GM19035 (cell line): ENCODE data around the gene CHST4.
"Not testable (repeated sequence)": the region's sequence is repeated elsewhere in the genome, so short reads cannot be mapped to it uniquely, and the experiment has no call there.

ENCODE experiments used
- ATAC-seq: cut with Tn5 transposase; IDR thresholded peaks from one replicate; pipeline ENCODE4 v1.9.1; 2021; ENCODE audit not compliant: unreplicated experiment

Gene CHST4

GRCh38 chr16:71524566-71525553 is 1.4 kb upstream of the CHST4 start:
- no peak for ATAC-seq

DNA sequence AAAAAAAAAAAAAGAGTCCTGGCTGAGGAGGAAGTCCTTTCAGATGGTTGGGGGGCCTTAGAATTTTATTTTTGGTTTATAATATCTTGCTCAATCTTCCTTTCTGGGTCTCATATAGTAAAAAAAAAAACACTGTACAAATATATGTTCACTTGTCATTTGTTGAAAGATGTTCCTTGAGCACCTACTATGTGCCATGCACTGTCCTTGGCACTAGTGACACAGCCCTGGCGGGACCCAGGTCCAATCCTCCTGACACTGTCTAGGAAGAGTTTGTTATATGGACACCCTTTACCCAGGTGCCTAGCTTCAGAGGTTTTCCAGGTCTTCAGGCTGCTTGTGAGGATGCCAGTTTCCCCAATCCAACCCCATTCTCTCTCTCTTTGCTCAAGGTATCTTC is 2.0 kb downstream of the CHST4 start:
- ATAC-seq = no peak

DNA sequence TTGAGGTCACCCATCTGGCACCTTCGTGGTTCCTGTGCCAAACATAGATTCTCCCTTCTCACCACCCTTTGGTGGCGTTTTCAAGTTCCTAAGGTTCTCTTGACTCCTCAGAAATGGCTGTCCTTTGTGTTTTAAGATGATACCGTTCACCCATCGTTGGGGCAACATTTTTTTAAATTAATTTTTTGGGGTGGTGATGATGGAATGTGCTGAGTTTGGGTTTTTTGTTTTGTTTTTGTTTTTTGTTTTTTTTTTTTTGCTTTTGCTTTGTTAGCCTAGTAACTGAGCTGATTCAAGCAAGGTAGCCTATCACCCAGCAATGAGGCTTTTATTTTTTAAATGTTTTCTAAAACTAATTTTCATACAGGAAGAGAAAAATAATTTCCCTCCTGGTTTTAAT is 2.6 kb downstream of the CHST4 start:
- no peak for ATAC-seq

DNA sequence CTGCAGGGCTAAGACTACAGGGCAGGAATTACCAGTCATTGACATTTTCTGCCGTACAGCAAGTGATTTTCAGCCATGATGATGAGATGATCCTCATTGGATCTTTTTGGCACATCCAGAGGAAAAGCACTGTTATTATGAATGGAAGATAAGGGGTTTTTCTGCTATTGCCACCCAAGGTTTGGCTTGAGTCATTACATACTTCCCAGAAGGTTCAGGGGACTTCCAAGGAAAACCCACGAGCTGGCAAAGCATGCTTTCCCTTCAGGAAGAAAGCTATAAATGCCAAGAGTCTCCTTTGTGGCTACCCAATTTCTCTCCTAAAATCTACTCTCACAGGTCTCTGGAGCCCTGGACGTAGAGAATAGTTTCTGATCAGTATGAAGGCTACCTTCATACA is 6.1 kb downstream of the CHST4 start:
- no peak for ATAC-seq

GRCh38 chr16:71536752-71537499 is 10.7 kb downstream of the CHST4 start:
- no peak for ATAC-seq

DNA sequence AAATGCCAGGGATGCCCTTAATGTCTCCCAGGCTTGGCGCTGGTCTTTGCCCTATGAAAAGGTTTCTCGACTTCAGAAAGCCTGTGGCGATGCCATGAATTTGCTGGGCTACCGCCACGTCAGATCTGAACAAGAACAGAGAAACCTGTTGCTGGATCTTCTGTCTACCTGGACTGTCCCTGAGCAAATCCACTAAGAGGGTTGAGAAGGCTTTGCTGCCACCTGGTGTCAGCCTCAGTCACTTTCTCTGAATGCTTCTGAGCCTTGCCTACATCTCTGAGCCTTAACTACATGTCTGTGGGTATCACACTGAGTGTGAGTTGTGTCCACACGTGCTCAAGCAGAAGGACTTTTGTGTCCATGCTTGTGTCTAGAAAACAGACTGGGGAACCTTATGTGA is 11.4 kb downstream of the CHST4 start:
- ATAC-seq = peak; percentile 73

- no peak for ATAC-seq
These were observed 16.2 kb downstream of the CHST4 start for GRCh38 chr16:71542377-71542776.

GRCh38 chr16:71547168-71547567 is 20.9 kb downstream of the CHST4 start:
- no peak for ATAC-seq

- no peak for ATAC-seq
These were observed 26.7 kb downstream of the CHST4 start for GRCh38 chr16:71552698-71553503.

DNA sequence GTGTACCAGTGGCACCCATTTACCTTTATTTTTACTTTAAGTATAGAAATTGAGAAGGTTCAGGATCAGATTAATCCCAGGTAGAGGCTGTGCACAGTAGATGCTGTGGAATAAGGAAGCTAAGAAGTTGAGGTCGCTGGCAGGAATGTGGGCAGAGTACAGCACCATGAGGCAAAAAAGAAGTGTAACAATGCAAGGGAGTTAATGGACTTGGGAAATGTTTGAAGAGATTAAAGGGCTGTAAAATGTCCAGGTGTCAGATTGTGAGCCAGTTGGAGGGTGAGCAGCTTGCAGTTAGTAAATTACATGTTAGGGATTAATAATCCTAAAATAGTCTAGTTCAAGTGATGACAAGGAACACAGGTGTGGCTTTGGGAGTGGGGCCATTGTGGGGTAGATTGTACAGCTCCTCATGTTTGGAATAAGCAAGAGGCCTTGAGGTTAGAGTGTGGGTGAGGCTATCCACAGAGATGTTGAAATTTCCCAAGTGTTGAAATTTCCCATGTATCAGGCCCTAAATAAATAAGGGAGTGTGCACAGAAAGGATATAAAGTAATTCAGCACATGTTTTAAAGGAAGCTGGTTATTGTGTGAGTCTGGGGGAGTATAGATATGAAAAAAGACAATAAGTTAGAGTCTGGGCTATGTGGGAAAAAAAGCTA is 29.1 kb downstream of the CHST4 start:
- no peak for ATAC-seq

- no peak for ATAC-seq
These were observed 31.1 kb downstream of the CHST4 start for GRCh38 chr16:71557299-71557698.

- no peak for ATAC-seq
These were observed 31.8 kb downstream of the CHST4 start for GRCh38 chr16:71557954-71558582.

GRCh38 chr16:71559855-71560254 is 33.6 kb downstream of the CHST4 start:
- no peak for ATAC-seq

GRCh38 chr16:71561886-71562285 is 35.7 kb downstream of the CHST4 start:
- ATAC-seq = not testable (repeated sequence)

DNA sequence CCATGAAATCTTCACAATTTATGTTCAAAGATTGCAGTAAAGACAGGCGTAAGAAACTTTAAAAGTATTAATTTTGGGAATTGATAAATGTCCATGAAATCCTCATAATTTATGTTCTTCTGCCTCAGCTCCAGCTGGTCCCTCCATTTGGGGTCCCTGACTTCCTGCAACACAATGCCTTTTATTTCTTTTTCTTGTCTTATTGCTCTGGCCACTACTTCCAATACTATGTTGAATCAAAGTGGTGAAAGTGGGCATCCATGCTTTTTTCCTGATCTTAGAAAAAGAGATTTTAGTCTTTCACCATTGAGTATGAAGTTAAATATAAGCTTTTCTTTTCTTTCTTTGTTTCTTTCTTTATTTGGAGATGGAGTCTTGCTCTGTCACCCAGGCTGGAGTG is 36.3 kb downstream of the CHST4 start:
- no peak for ATAC-seq

DNA sequence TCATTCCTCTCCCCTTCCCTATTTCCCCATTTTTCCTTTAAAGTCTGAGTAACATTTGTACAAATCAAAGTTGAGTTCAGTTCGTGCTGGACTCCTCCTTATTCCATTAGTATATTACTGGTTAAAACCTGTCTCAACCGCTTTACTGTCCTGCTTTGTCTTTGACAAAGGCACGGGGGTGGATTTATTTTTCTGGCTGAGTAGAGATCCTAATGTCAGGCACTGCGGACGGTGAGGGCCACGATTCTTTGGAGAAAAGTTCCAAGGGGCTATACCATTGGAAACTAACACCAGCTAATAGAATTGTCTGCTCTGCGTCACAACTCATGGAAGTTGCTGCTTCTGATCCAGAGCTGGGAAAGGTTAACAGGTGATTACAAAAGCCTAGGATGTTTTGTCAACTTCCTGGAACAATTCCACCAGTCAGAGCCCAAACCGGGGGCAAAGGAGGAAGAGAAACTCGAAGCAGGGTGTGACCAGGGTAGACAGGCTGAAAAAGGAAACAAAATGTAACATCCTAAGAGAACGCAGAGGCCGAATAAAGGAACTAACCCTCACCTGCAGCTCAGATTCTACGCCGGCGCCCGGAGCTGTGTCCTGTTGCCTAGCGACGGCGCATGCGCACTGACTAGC is 38.2 kb downstream of the CHST4 start:
- ATAC-seq = peak; percentile 1

DNA sequence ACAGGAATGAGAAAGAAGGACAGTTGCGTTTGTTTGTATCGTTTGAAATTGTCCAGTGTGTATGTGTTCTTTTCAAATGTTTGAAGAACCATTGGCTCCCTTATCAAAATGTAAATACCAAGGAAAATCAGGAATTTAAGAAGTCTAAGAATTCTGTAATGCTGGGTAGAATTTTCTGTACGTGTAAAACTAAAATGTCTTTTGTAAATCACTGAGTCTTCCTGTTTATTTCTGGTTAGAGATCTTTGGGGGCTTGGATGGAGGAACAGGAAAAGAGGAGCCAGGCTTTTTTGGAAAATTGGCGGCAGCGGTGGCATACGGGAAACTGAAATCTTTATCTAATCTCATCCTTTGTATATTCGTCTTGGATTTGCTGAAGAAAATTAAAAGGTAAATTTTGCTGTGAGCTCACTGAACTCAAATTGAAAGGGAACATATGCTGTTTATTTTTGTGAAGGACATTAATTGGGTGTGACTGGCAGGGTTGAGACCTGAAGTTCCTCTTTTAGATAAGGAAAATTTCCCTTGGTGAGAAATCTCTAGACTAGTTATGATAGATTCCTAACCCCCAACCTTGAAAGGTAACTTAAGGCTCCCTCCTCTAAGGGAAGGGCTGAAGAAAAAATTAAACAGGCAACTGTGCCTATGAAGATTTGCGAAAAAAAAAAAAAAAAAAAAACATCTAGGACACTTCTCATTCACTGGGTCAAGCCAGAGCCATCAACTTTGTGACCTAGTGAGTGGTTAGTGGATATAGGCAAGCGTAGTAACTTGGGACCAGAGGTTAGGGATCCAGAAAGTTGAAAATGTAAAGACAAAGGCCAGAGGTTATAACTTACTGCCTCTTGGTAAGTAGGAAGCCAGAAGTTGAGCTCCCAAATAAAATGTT is 39.8 kb downstream of the CHST4 start:
- no peak for ATAC-seq

DNA sequence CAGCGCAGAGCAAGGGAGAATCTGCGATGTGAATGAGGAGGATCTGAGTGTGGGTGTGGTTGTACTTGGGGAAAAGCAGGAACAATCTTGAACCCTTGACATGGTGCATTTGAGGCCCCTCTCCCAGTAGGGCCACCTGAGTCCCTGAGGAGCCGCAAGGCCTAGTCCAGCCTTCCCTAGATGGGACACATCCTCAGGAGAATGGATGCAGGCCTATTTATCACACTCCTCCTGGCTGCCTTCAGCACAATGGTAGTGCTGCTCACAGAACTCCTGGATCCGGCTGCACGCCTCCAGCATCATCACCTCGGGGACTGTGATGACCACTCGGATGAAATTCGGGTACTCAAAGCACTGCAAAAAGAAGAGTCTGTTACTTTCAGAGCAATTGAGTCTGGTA is 41.7 kb downstream of the CHST4 start:
- ATAC-seq = no peak

- ATAC-seq = no peak
These were observed 42.3 kb downstream of the CHST4 start for GRCh38 chr16:71568551-71568950.
